Anterior cingulate cortex (tissue), 58 donors: ENCODE data around the gene STUB1.

ENCODE experiments used
- DNase-seq, 58 donors: peaks; one replicate each; lab custom pipeline; 2025; lab: John Stamatoyannopoulos, UW

The STUB1 gene

DNA sequence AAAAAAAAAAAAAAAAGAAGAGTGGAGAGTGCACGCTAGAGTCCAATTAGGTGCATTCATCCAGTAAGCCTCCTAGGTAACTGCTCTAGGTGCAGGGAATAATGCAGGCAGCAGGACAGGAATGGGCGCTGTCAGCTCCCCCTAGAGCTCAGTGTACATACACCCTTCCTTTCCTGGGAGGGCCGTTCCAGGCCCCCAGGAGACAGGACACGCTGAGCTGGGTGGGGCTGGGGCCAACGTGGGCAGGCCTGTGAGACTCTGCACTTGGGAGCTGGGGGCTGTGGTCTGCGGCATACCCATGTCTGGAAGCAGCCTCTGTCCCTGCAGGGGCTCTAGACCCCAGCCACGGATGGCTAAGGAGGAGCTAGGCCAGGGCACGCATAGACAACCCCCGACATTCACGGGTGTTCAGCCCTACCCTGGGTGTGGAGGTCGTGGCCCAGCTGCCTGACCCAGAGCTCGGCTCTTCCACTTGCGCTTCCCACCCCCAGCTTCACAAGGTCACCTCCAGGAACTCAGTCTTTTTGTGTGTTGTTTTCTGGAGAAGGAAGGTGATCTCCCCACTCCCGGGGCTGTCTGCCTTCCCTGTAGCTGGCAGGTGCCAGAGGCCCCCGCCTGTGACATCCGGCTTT, 39.7 kb downstream of the STUB1 start:
- peak in 16 of 58 donors; percentile 26 to 75 (median 55) for DNase-seq

DNA sequence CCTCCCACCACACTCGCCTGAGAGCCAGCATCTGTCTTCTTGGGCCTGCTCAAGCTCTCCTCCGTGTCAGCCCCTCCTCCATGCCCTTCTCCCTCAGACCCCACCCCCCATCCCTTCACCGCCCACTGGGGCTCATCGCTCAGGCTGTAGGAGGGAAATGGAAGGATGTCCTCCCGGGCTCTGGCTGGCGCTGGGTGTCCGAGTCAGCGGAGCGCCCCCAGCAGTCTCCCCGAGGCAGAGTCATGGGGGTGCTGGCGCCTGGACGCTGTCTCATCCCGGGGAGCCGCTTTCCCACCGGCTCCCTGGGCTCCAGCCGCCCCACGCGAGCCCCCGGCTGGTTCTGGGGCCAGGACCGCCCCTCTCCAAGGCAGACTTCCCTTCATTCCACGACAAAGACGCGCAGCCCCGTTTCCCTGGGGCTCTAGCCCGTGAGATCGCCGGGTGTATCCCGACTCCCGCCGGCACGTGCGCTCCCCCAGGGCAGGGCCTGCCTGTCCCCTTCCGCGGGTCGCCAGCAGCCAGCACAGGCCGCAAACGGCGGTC, 40.3 kb downstream of the STUB1 start:
- peak in 57 of 58 donors; percentile 43 to 90 (median 72) for DNase-seq

DNA sequence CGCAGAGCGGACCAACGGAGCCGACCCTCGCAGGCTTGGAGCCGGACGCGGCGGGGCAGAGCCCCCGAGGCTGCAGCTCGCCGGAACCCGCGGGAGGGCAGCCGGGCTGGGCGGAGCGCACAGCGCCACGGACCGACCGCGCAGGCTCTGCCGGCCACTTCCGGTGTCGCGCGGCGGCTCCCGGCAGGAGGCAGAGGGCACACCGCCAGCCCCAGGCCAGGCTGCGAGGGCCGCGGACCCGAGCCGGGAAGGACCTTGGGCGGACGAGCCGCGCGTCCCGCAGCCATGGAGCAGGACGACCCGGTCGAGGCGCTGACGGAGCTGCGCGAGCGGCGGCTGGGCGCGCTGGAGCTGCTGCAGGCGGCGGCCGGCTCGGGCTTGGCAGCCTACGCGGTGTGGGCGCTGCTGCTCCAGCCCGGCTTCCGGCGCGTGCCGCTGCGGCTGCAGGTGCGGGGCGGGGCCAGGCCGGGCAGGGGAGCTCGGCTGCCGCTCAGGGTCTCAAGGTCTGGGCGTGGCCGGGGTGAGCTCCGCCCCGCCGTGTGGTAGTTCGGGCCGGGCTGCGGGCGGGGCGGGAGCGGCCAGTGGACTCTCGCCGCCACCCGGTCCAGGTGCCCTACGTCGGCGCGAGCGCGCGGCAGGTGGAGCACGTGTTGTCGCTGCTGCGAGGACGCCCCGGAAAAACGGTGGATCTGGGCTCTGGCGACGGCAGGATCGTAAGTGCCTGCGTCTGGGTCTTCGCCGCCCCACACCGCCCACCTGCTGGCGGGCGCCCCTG, 41.0 kb downstream of the STUB1 start, which contains the start of gene ANTKMT:
Gene ANTKMT, plus strand, starts transcription at position 157 of the 775 bp plus-strand sequence. Its CDS starts 129 bp downstream, at position 286.
- DNase-seq = peak in 57 of 58 donors; percentile 38 to 89 (median 77)

DNA sequence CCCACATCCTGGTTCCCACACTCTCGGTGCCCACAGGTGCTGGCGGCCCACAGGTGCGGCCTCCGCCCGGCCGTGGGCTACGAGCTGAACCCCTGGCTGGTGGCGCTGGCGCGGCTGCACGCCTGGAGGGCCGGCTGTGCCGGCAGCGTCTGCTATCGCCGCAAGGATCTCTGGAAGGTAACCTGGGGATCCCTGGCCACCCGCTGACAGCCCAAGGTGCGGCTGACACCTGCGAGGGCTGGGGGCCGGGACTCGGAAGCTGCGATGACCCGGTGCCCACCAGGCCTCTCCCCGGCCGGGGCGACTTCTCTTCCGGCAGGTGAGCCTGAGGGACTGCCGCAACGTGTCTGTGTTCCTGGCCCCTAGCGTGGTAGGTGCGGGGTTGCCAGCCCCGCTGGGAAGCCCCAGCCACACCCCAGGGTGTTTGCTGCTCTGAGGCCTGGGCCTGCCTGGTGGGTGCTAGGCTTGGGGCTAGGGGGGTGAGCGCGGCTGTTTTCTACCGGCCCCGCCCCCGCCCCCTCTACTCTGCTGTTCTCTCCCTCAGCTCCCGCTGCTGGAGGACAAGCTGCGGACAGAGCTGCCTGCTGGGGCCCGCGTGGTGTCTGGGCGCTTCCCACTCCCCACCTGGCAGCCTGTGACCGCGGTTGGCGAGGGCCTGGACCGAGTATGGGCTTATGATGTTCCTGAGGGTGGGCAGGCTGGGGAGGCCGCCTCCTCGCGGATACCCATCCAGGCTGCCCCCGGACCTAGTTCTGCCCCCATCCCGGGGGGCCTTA, 41.7 kb downstream of the STUB1 start:
- peak in 1 of 58 donors; percentile 39 for DNase-seq

DNA sequence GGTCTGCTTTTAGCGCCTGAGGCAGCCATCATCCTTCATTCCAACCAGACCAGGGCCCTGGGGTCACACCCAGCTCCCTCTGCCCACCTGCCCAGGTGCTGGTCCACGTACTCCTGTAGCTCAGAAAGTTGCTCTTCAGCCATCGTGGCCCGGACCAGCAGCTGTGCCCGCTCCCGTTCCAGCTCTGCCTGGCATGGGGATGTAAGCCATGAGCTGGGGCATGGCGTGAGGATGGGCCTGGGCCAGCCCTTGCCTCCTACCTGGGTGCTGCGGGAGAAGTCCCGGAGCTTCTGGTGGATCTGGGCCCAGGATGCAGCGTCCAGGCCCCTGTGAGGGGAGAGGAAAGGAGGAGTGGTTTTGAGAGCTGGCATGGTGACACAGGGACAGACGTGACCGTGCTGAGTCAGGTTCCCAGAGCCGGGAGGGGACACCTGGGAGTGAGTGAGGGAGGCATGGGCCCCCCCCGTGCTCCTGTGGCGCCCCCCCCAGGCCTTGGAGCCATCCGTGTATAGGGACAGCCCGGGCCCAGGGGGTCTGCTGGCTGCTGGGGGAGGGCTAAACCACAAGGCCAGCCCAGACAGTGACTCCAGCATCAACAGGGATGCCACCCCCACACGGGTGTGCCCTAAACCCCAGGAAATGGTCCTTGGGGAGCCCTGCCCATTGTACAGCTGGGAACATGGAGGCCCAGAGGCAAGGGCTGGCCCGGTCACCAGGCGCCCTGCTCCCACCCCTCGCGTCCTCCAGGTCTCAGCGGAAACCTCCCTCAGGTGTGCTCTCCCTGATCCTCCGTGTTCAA, 42.8 kb downstream of the STUB1 start:
- DNase-seq = no peak

DNA sequence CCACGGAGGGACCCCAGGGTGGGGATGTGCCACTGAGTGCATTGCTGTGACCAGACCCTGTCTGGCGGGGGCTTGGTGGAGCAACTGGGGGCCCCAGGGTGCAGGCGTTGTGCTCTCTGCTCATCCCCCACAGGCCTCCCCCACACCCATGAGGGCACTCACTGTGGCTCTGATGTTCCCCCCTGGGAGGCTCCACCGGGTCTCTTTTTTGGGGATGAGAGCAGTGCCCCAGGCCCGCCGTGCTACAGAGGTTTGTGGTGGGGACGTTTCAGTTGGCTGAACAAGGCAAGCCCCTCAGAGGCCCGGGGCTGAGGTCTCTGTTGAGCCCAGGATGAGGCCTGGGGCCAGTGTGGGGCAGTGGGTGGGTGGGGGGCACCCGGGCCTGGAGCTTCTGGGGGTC, 43.5 kb downstream of the STUB1 start:
- DNase-seq = no peak

DNA sequence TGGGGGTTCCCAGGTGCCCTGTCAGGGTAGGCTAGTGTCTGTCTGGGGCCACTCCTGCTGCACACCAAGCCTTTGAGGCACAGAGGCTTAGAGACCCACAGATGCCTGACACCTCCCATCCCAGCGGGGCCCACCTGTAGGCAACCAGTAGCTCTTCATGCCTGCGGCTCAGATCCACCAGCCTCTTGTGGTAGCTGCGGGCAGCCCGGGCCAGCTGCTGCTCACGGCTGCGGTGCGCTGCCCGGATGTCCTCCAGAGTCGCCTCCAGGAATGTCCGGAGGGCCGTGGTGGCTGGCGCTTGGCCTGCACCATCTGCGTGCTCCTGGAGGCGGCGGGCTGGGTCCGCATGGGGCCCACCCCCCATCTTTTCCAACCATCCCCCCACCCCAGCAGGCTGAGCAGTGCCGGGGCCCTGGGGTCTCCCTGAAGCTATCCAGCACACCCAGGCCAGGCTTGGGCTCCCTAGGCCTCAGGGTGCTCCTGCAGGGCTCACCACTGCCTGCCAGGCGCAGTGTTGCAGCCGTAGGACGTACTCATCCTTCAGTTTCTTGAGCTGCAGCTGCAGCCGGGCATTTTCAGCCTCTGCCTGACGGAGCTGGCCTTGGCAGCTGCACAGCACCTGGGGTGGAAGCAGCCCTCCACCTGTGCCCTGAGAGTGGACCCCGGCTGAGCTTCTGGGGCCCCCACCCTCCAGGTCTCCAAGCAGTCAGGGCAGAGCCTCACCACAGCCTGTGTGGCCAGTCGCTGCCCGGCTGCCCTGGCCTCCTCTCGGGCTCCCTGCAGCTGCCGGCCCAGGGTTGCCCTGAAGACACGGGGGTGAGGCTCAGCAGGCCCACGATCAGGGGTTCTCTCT, 44.2 kb downstream of the STUB1 start:
- no peak for DNase-seq

DNA sequence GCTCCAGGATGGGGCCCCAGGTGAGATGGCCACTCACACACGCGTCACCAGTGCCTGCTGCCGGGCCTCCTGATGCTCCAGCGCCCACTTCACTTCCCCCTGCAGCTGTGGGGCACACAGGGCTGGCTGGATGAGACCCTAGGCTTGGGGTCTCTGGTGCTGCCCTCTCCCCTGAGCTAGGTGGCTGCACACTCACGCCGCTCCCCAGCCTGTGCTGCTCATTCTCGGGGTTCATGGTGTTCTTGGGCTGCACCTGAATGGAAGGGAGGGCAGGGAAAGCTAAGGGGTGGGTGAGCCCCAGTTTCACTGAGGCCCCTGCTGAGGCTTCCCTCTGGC, 44.8 kb downstream of the STUB1 start:
- no peak for DNase-seq

DNA sequence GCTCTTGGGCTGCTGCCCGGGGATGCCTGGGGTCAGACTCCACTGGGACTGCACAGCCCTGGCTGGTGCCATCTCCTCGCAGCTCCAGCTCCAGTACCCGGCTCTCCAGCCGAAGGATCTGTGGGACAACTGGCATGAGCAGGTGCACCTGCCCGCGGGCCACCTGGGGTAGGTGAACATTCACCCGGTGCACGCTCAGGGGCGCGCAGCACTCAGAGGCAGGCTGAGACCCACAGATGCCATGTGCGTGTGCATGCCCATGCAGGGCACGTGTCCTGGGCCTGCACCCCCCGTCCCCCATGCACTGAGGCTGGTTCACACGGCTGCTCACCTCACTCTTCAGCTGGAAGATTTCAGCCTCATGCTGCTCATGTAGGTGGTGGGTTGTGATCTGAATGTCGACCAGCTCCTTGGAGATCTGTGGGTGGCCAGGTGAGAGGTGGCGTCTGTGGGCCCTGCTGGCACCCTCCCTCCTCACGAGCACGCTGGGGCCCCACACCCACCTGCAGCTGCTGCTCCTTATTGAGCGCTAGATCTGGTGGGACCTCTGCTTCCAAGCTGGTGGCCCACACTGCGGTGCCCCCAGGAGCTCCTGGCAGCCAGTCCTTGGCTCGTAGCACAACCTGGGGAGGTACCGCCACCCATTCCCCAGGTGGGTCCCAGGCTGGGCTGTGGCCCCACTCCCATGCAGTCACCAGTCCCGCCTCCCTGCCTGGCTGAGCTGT, 45.4 kb downstream of the STUB1 start:
- DNase-seq = no peak

DNA sequence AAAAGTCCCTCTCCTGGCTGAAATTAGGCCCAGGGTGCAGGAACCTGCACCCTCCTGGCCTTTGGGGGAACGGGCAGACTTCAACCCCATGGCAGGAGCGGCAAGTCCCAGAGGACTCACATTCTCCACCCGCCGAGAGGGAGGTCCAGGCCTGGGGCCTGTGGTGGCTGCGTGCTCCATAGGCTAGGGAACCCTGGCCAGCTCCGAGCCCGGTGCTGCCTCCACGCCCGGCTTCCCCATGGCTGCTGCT, 45.9 kb downstream of the STUB1 start:
- peak in 1 of 58 donors; percentile 27 for DNase-seq

DNA sequence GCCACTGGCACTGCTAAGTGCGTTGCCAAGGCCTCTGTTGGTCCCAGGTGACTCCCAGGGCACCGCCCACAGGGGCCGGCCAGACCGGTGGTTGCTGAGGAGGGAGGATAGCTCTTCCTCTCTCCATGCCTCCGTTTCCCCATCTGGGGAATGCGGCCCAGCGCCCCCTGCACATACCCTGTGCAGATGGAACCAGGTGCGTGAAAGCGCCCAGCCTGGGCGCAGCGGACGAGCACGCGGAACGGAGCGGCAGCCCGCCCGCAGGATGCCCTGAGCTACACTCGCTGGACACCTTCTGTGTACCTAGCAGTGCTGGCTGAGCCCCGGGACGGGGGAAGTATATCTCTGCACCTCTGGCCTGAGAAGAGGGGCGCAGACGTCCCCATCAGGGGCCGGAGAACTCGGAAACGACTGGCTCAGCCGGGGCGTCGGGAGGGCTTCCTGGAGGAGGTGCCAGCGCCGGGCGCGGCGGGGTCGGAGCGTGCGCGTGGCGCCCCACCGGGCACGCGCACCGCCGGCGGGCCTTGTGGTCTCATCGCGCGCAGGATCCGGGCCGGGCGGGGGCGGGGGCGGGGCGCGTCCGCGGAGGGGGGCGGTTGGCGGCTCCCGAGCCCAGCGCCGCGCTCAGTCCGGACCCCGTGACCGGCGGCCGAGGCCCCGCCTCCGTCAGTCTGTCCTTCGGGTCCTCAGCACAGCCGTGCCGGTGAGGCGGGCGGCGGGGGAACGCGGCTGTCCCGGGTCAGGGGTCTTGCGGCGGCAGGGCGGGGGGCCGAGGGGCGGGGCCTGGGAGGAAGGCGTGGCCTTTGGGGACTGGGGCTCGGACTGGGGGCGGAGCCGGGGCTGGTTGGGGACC, 46.5 kb downstream of the STUB1 start, which contains the start of the genes CCDC78 and HAGHL:
Gene CCDC78, minus strand, starts transcription at position 6 of the 853 bp plus-strand sequence. CDS start 76 bp downstream, outside the sequence.
Gene HAGHL, plus strand, starts transcription at position 669 of the 853 bp plus-strand sequence. CDS start 404 bp downstream, outside the sequence.
- DNase-seq = peak in 51 of 58 donors; percentile 19 to 80 (median 61)

DNA sequence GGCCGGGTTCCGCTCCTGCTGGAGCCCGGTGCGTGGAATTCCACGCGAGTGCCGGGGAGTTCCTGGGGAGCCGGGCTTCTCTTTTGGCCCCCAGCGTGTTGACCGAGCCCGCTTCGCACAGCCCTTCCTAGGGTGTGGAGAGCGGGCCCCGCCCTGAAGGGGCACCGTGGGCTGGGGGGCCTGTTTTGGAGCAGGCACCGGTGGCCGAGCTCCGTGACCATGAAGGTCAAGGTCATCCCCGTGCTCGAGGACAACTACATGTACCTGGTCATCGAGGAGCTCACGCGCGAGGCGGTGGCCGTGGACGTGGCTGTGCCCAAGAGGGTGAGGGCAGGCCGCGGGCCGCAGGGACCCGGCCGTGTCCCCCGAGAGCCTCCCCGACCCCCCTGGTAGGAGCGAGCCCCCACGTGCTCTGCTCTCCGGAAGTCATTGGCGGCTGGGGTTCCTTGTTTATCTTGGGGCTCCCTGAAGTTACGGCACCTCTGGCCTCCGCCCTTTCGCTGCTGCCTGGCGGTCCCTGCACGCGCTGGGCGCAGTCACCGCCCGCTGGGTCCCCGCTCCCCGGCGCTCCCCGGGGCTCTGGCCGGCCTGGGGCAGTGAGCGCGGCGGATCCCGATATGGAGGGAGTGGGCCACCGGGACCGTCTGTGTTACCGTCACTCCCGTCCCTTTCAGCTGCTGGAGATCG, 47.2 kb downstream of the STUB1 start:
- DNase-seq = no peak

DNA sequence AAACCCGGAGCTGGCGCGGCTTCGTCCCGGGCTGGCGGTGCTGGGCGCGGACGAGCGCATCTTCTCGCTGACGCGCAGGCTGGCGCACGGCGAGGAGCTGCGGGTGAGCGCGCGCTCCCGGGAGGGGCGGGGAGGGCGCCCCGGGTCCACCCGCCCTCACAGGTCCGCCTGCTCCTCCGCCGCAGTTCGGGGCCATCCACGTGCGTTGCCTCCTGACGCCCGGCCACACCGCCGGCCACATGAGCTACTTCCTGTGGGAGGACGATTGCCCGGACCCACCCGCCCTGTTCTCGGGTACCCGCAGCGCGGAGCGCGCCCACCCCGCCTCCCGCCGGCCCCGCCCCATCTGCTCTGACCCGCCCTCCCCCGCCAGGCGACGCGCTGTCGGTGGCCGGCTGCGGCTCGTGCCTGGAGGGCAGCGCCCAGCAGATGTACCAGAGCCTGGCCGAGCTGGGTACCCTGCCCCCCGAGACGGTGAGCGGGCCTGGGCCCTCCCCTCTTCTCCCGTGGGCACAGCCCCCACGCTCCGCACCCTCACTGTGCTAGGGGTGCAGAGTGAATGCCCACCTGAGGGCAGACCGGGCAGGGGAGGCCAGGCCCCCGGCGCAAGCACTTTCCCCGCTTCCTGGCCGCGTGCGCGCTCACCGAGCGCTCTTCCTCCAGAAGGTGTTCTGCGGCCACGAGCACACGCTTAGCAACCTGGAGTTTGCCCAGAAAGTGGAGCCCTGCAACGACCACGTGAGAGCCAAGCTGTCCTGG, 48.1 kb downstream of the STUB1 start:
- DNase-seq = peak in 50 of 58 donors; percentile 28 to 82 (median 61)

DNA sequence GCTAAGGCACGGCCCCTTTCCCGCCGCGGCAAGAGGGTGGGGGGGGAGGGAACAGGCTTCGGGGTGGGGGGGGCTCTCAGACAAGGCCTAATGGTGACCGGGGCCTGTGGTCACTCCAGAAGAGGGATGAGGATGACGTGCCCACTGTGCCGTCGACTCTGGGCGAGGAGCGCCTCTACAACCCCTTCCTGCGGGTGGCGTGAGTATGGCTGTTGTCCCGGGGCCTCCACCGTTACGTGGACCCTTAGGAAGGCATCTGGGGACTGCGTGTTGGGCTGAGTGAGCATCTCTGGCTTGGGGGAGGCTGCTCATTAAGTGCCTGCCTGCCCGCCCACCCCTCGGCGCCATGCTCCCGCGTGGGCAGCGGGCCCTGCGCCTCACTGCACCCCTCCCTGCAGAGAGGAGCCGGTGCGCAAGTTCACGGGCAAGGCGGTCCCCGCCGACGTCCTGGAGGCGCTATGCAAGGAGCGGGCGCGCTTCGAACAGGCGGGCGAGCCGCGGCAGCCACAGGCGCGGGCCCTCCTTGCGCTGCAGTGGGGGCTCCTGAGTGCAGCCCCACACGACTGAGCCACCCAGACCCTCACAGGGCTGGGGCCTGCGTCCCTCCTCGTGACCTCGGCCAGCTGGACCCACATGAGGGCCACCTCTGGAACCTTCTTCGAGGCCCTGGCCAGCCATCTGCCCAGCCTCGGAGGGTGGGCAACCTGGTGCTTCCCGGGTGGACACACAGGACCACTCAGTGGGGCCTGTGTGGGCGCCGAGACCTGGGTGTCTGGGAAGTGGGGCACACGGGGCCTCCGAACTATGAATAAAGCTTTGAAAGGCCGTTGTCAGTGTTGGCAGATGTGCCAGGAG, 48.9 kb downstream of the STUB1 start:
- DNase-seq = peak in 5 of 58 donors; percentile 29 to 60 (median 44)
